Liver (tissue), 9 donors: ENCODE results near the gene ITGB7. TPM values are rescaled to one million over a fixed set of nuclear protein-coding genes. Genes with fewer than 3 reads are reported as not detected.

Source experiments
- DNase-seq: peaks from one replicate; pipeline ENCODE4 v3.0.0-alpha.2; 2017; ENCODE audit warnings: low spot score
- H3K27ac ChIP-seq, 2 donors: one replicate each; pipeline ENCODE4 v1.7.0; 2013; ENCODE audit warnings: inconsistent platforms in 2 of 2, low read length in 2 of 2, control low read depth in 1 of 2, low read depth in 1 of 2, mild to moderate bottlenecking in 1 of 2
- H3K27me3 ChIP-seq, 4 donors: one replicate each; pipeline versions ENCODE4 v1.6.1 to v1.7.0; 2013; ENCODE audit warnings: low read length in 3 of 4, inconsistent platforms in 1 of 4, mild to moderate bottlenecking in 1 of 4, moderate library complexity in 1 of 4; ENCODE audit not compliant: control insufficient read depth in 4 of 4, insufficient read depth in 4 of 4
- H3K36me3 ChIP-seq, 4 donors: one replicate each; pipeline versions ENCODE4 v1.6.1 to v1.7.0; 2013; ENCODE audit warnings: low read length in 3 of 4, mild to moderate bottlenecking in 3 of 4, low read depth in 1 of 4, moderate library complexity in 1 of 4; ENCODE audit not compliant: control insufficient read depth in 4 of 4, insufficient read depth in 3 of 4
- H3K4me1 ChIP-seq, 4 donors: one replicate each; pipeline versions ENCODE4 v1.6.1 to v1.7.0; 2013; ENCODE audit warnings: low read length in 3 of 4, mild to moderate bottlenecking in 3 of 4, moderate library complexity in 1 of 4; ENCODE audit not compliant: control insufficient read depth in 4 of 4, insufficient read depth in 4 of 4
- H3K4me3 ChIP-seq, 3 donors: one replicate each; pipeline versions ENCODE4 v1.6.1 to v1.7.0; 2013; ENCODE audit warnings: low read length in 3 of 3, control low read depth in 1 of 3, low read depth in 1 of 3, mild to moderate bottlenecking in 1 of 3
- H3K9ac ChIP-seq, 2 donors: one replicate each; pipeline ENCODE4 v1.7.0; 2013; ENCODE audit warnings: low read length in 2 of 2, mild to moderate bottlenecking in 2 of 2, moderate library complexity in 2 of 2, control low read depth in 1 of 2, low read depth in 1 of 2
- H3K9me3 ChIP-seq, 4 donors: one replicate each; pipeline versions ENCODE4 v1.6.1 to v1.7.0; 2013; ENCODE audit warnings: low read length in 3 of 4; ENCODE audit not compliant: control insufficient read depth in 4 of 4
- CTCF ChIP-seq: fragments of 150-350 bp; IDR thresholded peaks from 2 replicates; pipeline ENCODE4 v1.5.1; 2017; ENCODE audit warnings: improper control_type of control experiment, low read depth, low read length; ENCODE audit not compliant: missing input control
- EGR1 ChIP-seq, 2 donors: IDR thresholded peaks; 2 replicates each; pipeline ENCODE4 v1.6.1; 2016 to 2018; ENCODE audit warnings: antibody characterized with exemption in 2 of 2, low read depth in 2 of 2
- FOXA1 ChIP-seq: IDR thresholded peaks from 2 replicates; pipeline ENCODE4 v1.6.1; 2016; ENCODE audit warnings: antibody characterized with exemption
- FOXA2 ChIP-seq: IDR thresholded peaks from 2 replicates; pipeline ENCODE4 v1.6.1; 2016; ENCODE audit warnings: antibody characterized with exemption
- GABPA ChIP-seq, 2 donors: IDR thresholded peaks in 1 of 2; conservative IDR thresholded peaks in 1 of 2; 2 replicates each; pipeline ENCODE4 v1.6.1; 2016; ENCODE audit warnings: antibody characterized with exemption in 2 of 2, mild to moderate bottlenecking in 1 of 2, moderate library complexity in 1 of 2
- HNF4A ChIP-seq, 2 donors: conservative IDR thresholded peaks; 2 replicates each; pipeline ENCODE4 v1.6.1; 2016; ENCODE audit warnings: antibody characterized with exemption in 2 of 2, mild to moderate bottlenecking in 2 of 2
- HNF4G ChIP-seq: IDR thresholded peaks from 2 replicates; pipeline ENCODE4 v1.6.1; 2016; ENCODE audit warnings: antibody characterized with exemption
- JUND ChIP-seq, 2 donors: IDR thresholded peaks; 2 replicates each; pipeline ENCODE4 v1.6.1; 2016; ENCODE audit warnings: antibody characterized with exemption in 2 of 2
- NR2F2 ChIP-seq: IDR thresholded peaks from 2 replicates; pipeline ENCODE4 v1.6.1; 2016; ENCODE audit warnings: antibody characterized with exemption
- RAD21 ChIP-seq, 2 donors: IDR thresholded peaks; 2 replicates each; pipeline ENCODE4 v1.6.1; 2016; ENCODE audit warnings: antibody characterized with exemption in 2 of 2, mild to moderate bottlenecking in 2 of 2
- REST ChIP-seq: IDR thresholded peaks from 2 replicates; pipeline ENCODE4 v1.6.1; 2016; ENCODE audit warnings: antibody characterized with exemption, mild to moderate bottlenecking
- RXRA ChIP-seq, 2 donors: IDR thresholded peaks; 2 replicates each; pipeline ENCODE4 v1.6.1; 2017 to 2018; ENCODE audit warnings: antibody characterized with exemption in 2 of 2, mild to moderate bottlenecking in 1 of 2
- SP1 ChIP-seq: IDR thresholded peaks from 2 replicates; pipeline ENCODE4 v1.6.1; 2018; ENCODE audit warnings: antibody characterized with exemption, mild to moderate bottlenecking
- TAF1 ChIP-seq: conservative IDR thresholded peaks from 2 replicates; pipeline ENCODE4 v1.6.1; 2016; ENCODE audit warnings: antibody characterized with exemption, mild to moderate bottlenecking
- YY1 ChIP-seq: IDR thresholded peaks from 2 replicates; pipeline ENCODE4 v1.6.1; 2016; ENCODE audit warnings: antibody characterized with exemption, mild to moderate bottlenecking
- WGBS: extraction: QIAGEN DNeasy Blood & Tissue Kit; methylation state at CpG from one replicate; pipeline ENCODE4 v1.1.7; 2013; 5-methylcytosine and 5-hydroxymethylcytosine counted together
- polyA plus RNA-seq, 2 donors: library from polyadenylated mRNA; stranded (reverse) in 1 of 2; unstranded in 1 of 2; fragments of 200-250 nt in 1 of 2; fragments of >200 nt in 1 of 2; fragmentation: Nextera tagmentation in 1 of 2; extraction: Ambion mirVana in 1 of 2; gene quantifications; one replicate each; pipeline versions ENCODE4 v1.2.1 to v1.2.3, GENCODE V29; 2013 to 2015
- total RNA-seq, 2 donors: library from RNA; depleted of rRNA; stranded (reverse); fragments of >200 nt; gene quantifications; one replicate each; pipeline ENCODE4 v1.2.3, GENCODE V29; 2014
- TF ChIP-seq, protein P1 (sequence below): IDR thresholded peaks from 2 replicates; pipeline ENCODE4 v1.6.1; 2016; ENCODE audit warnings: antibody characterized with exemption
- TF ChIP-seq, protein P2 (sequence below): IDR thresholded peaks from 2 replicates; pipeline ENCODE4 v1.6.1; 2016; ENCODE audit warnings: antibody characterized with exemption
- donor health status: healthy.
- donor health status: healthy.
- donor health status: healthy.
- donor health status: healthy.
- donor health status: healthy.

The ITGB7 gene
- total and polyA plus RNA-seq, 4 donors = 1.7 to 2.4 (median 2.1) TPM

GRCh38 chr12:53173085-53173715, 33.9 kb downstream of the ITGB7 start:
- TF ChIP-seq JUND (IDR thresholded peaks at IDR 0.05) (no peak), HNF4A (conservative IDR thresholded peaks at IDR 0.05) (no peak), NR2F2 (no peak), HNF4G (no peak), FOXA1 (no peak), REST (no peak), YY1 (no peak), FOXA2 (no peak), CTCF (no peak), GABPA (IDR thresholded peaks at IDR 0.05 in 1 of 2, conservative IDR thresholded peaks at IDR 0.05 in 1 of 2) (no peak), TAF1 (no peak), RAD21 (IDR thresholded peaks at IDR 0.05) (no peak), SP1 (no peak), EGR1 (IDR thresholded peaks at IDR 0.05; ENCODE audit: low read depth in 2 of 2) (no peak)
- TF ChIP-seq, protein P1, sequence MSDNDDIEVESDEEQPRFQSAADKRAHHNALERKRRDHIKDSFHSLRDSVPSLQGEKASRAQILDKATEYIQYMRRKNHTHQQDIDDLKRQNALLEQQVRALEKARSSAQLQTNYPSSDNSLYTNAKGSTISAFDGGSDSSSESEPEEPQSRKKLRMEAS = no peak
- TF ChIP-seq, protein P2, sequence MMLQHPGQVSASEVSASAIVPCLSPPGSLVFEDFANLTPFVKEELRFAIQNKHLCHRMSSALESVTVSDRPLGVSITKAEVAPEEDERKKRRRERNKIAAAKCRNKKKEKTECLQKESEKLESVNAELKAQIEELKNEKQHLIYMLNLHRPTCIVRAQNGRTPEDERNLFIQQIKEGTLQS = no peak
- WGBS = 94% methylated on average over 10 of the region's 10 CpGs
- no peaks in the 10 kb centered on the region for H3K36me3 ChIP-seq
- no peak overlapping the region for H3K27ac ChIP-seq
- H3K9me3 ChIP-seq = no peaks in the 10 kb centered on the region
- H3K4me1 ChIP-seq = peaks cover 20 to 58% (median 52%) of the 10 kb centered on the region in 4 donors
- no peak overlapping the region for H3K9ac ChIP-seq
- DNase-seq = no peak
- H3K27me3 ChIP-seq = no peaks in the 10 kb centered on the region
- H3K4me3 ChIP-seq = no peak overlapping the region

DNA sequence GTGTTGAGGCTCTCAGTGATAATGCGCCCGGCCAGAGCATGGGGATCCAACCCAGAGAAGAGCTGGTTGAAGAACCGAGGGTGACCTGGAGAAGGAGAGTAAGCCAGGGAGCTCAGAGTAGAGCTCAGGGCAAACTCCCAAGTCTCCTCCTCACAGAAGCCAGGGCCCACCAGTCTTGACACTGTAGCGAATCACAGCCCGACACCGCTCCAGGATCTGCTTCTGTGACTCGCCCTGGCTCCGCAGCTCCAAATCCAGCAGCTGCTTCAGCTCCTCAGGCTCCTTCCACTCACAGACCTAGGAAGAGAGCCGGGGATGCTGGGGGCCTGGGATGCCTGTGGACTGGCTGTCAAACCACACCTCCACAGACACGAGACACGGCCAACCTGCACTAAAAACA, 34.7 kb downstream of the ITGB7 start:
- no peaks in the 10 kb centered on the region for H3K36me3 ChIP-seq
- no peaks in the 10 kb centered on the region for H3K27me3 ChIP-seq
- H3K9me3 ChIP-seq = no peaks in the 10 kb centered on the region
- H3K4me1 ChIP-seq = peaks cover 17 to 64% (median 55%) of the 10 kb centered on the region in 4 donors
- H3K27ac ChIP-seq = no peak overlapping the region
- H3K4me3 ChIP-seq = no peak overlapping the region
- H3K9ac ChIP-seq = no peak overlapping the region
- DNase-seq = no peak
- whole genome bisulfite sequencing = 93% methylated on average over 11 of the region's 11 CpGs
- TF ChIP-seq TAF1 (no peak), CTCF (no peak), NR2F2 (no peak), FOXA2 (no peak), RAD21 (IDR thresholded peaks at IDR 0.05) (no peak), GABPA (IDR thresholded peaks at IDR 0.05 in 1 of 2, conservative IDR thresholded peaks at IDR 0.05 in 1 of 2) (no peak), EGR1 (IDR thresholded peaks at IDR 0.05; ENCODE audit: low read depth in 2 of 2) (no peak), JUND (IDR thresholded peaks at IDR 0.05) (no peak), REST (no peak), YY1 (no peak), FOXA1 (no peak), RXRA (IDR thresholded peaks at IDR 0.05) (no peak), SP1 (no peak), HNF4A (conservative IDR thresholded peaks at IDR 0.05) (no peak)
- TF ChIP-seq, protein P1 = no peak
- TF ChIP-seq, protein P2 = no peak
